GM13976 (cell line): ENCODE results near the gene DDAH1.

Source experiments
- DNase-seq: peaks from one replicate; pipeline ENCODE4 v3.0.0; 2012; ENCODE audit warnings: low spot score
- CTCF ChIP-seq: IDR thresholded peaks from 2 replicates; pipeline ENCODE4 v1.5.1; 2012; ENCODE audit warnings: borderline replicate concordance, mild to moderate bottlenecking; ENCODE audit not compliant: insufficient read depth; ENCODE audit errors: extremely low read depth, missing control alignments, control extremely low read depth
- in situ Hi-C: fragments of 300-500 bp; cut with MboI; formaldehyde crosslinking; loops from one replicate; pipeline ENCODE4 v1.12.0; 2022; ENCODE audit warnings: low sequenced_read_pairs, mixed read lengths, inconsistent platforms; ENCODE audit not compliant: unreplicated experiment

DDAH1 gene

GRCh38 chr1:85342207-85342606, 122.8 kb downstream of the DDAH1 start:
- DNase-seq, result no peak
- in situ Hi-C loops, result no loop called here

GRCh38 chr1:85340427-85340826, 124.5 kb downstream of the DDAH1 start:
- in situ Hi-C loops, result no loop called here
- no peak for DNase-seq
- no peak for TF ChIP-seq CTCF

More at GRCh38 chr1:85342207-85342606, 122.8 kb downstream of the DDAH1 start:
- no peak for TF ChIP-seq CTCF

DNA sequence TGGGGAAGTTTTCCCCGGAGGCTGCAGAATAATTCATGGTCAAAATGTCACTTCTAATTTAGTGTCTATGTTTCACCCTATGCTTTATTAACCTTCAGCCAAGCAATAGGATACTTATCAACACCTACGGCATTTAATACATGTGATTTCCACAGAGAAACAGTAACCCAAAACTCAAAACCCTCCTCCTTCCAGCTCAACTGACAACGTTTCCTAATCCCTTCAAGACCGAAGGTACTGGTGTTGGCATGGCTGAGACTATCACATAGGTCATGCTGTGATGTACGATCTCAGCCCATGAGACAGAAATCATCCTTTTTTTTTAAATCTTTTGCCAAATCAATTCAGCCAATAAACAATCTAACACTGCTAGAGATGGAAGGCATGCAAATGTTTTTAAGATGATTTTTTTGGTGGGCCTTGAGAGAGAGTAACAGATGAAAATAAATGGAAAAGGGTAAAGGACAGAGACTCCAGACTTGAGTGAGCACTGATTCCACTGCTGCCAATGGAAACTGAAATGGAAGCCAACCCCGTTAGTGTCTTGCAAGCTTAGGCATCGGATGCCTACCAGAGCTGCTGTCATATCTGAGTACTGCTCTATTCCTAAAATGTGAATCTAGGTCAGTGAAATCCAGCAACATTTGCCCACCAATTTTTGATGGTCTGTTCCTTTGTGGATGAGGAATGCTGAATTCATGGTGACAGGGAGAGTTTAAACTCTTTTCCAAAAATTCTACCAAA, 125.1 kb downstream of the DDAH1 start:
- no peak for TF ChIP-seq CTCF
- in situ Hi-C loops, result no loop called here
- no peak for DNase-seq

- DNase-seq, result no peak
- in situ Hi-C loops, result no loop called here
- TF ChIP-seq CTCF, result no peak
Observed at GRCh38 chr1:85339089-85339488, 125.9 kb downstream of the DDAH1 start.

DNA sequence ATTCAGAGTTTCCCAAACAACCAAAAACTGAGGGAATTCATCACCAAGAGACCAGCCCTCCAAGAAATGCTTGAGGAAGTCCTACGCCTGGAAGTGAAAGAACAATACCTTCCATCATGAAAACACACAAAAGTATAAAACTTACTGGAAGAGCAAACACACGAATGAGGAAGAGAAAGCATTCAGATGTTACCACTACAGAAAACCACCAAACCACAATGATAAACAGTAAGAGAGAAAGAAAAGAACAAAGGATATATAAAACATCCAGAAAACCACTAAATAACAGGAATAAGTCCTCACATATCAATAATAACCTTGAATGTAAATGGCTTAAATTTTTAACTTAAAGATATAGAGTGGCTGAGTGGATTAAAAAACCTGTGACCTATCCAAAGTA, 130.0 kb downstream of the DDAH1 start:
- peak; percentile 34 for DNase-seq
- no peak for TF ChIP-seq CTCF
- in situ Hi-C loops, result no loop called here

DNA sequence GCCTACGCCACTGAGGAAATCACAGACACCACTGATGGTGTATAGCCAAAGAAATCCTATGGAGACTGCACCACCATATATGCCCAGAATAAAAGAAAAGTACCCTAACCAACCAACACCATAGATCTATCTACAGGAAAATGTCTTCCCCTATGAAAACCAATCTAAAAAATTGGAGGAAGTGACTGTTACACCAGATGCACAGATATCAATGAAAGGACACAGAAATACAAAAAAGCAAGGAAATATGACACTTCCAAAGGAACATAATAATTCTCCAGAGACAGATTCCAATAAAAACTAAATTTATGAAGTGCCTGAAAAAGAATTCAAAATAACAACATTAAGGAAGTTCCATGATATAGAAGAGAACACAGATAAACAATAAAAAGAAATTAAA, 131.8 kb downstream of the DDAH1 start:
- no peak for TF ChIP-seq CTCF
- DNase-seq, result no peak
- in situ Hi-C loops, result no loop called here
